HG03432 (cell line): ENCODE results near the gene KCNQ1.

Experiments
- ATAC-seq: cut with Tn5 transposase; IDR thresholded peaks from one replicate; pipeline ENCODE4 v1.9.1; 2021; ENCODE audit warnings: mild to moderate bottlenecking, moderate library complexity; ENCODE audit not compliant: unreplicated experiment

KCNQ1 gene

GRCh38 chr11:2750682-2751522 lies 306.1 kb downstream of the KCNQ1 start:
- no peak for ATAC-seq

GRCh38 chr11:2751523-2752203 lies 306.9 kb downstream of the KCNQ1 start:
- ATAC-seq: no peak

GRCh38 chr11:2752204-2752770 lies 307.5 kb downstream of the KCNQ1 start:
- ATAC-seq: no peak

GRCh38 chr11:2752923-2753322 lies 308.1 kb downstream of the KCNQ1 start:
- ATAC-seq: no peak

- no peak for ATAC-seq
These were observed 309.2 kb downstream of the KCNQ1 start for GRCh38 chr11:2754008-2754407.

GRCh38 chr11:2755071-2755470 lies 310.3 kb downstream of the KCNQ1 start:
- ATAC-seq: no peak

GRCh38 chr11:2758751-2759150 lies 313.9 kb downstream of the KCNQ1 start:
- no peak for ATAC-seq

GRCh38 chr11:2759228-2760195 lies 314.7 kb downstream of the KCNQ1 start:
- ATAC-seq: no peak

GRCh38 chr11:2760196-2760871 lies 315.5 kb downstream of the KCNQ1 start:
- no peak for ATAC-seq

- no peak for ATAC-seq
These were observed 316.6 kb downstream of the KCNQ1 start for GRCh38 chr11:2761131-2762030.

- ATAC-seq: no peak
These were observed 317.2 kb downstream of the KCNQ1 start for GRCh38 chr11:2762031-2762380.

GRCh38 chr11:2762451-2762850 lies 317.6 kb downstream of the KCNQ1 start:
- ATAC-seq: no peak

- no peak for ATAC-seq
These were observed 319.2 kb downstream of the KCNQ1 start for GRCh38 chr11:2763984-2764383.

- no peak for ATAC-seq
These were observed 320.7 kb downstream of the KCNQ1 start for GRCh38 chr11:2765491-2765890.

GRCh38 chr11:2766166-2766565 lies 321.4 kb downstream of the KCNQ1 start:
- ATAC-seq: no peak

GRCh38 chr11:2767071-2767470 lies 322.3 kb downstream of the KCNQ1 start:
- ATAC-seq: no peak

- ATAC-seq: no peak
These were observed 323.0 kb downstream of the KCNQ1 start for GRCh38 chr11:2767801-2768200.

GRCh38 chr11:2768471-2769408 lies 323.9 kb downstream of the KCNQ1 start:
- no peak for ATAC-seq
